ENCODE results near the gene CARD11.
"Not testable (repeated sequence)": the region's sequence is repeated elsewhere in the genome, so short reads cannot be mapped to it uniquely, and the experiment has no call there.

Gene CARD11

DNA sequence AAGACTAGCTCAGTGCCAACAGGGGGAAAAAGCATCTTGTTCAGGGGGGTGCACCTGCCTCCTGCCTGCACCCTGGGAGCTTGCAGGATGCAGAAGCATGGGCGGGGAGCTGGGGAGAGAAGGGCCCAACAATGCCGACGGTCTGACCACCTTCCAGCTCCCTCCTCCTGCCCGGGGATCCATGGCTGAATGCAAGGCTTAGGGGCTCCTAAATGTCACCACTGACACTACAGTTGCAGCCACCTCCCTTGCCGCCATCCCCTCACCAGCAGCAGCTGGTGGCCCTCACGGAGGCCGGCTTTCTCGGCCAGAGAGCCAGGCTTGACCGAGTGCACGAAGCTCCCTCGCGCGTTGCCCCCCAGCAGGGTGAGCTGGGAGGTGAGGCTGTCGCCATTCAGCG, 120.8 kb downstream of the CARD11 start:
- no peak for DNase-seq

DNA sequence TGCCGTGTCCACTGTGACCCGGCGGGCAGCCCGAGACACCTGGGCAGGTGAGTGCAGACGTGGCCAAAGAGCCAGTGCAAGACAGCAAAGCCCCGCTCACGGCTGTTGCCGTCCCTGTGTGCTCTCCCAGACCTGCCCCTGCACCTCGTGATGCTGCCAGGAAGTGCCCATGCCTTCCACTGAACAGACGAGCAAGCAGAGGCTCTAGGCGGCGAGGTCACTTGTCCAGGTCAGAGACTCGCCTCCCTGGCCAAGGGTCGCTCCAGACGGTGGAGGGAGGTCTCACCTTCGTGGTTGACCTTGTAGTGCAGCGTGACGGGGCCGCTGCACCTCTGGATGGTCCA, 121.3 kb downstream of the CARD11 start:
- DNase-seq, result no peak

DNA sequence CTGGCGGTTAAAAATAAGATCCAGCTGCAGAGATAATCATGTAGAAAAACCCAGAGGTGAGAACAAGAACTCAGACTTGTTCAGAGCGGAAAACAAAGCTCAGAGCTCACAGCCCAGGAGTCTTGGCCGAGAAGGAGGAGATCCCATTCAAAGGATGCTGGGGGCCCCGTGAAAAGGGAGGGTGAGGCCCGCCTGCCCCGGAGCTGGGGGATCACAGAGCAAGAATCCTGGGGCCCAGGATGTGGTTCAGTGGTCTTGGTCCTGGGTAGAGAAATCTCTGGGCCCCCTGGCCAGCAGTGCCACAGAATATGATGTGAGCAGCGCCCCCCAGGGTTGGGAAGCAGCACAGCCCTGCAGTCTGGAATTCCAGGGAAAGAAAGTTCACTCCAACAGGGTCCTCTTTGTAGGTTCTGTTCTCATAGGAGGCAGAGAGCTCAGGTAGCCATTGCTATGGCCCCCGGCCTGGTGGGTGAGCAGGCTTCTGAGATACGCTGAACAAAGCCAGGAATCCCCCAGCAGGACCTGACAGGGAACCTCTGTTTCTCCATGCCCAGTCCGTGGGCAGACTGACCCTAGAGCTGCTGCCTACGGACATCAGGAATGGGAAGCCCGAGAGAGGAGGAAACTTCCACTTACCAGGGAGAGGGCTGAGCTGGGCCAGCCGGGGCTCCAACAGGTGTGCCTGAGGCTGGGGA, 121.9 kb downstream of the CARD11 start:
- DNase-seq, result no peak

DNA sequence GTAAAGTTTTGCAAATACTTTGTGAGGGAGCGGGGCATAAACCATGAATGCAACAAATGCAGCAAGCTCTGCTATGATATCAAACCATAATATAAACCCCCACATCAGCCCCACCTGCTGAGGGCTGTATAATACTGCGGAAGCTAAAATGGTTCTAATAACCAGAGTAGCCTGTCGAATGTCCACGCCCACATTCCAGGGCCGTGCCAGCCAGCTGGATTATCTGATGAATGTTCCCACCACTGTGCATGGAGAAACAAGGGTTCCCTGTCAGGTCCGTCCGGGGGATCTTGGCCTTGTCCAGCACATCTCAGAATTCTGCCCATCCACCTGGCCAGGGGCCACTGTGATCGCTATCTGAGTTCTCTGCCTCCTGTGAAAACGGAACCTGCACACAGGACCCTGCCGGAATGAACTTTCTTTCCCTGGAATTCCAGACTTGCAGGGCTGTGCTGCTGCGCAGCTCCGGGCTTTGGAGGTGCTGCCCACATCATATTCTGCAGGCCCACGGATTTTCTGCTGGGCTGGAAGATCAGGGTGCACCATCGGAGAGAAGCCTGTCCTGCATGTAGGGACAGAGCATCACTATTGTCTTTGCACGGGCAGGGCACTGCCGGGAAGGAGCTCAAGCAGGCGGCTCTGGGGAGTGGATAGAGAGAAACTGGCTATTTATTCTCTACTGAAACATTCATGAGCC, 122.6 kb downstream of the CARD11 start:
- no peak for DNase-seq

DNA sequence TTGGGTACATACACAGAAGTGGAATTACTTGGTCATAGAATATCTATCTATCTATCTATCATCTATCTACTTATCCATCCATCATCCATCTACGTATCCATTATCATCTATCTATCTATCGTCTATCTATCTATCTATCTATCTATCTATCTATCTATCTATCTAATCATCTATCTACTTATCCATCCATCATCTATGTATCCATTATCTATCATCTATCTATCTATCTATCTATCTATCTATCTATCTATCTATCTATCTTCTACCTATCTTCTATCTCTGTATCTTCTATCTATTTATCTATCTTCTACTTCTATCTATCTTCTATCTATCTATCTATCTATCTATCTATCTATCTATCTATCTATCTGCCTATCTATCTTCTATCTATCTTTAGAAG, 123.2 kb downstream of the CARD11 start:
- DNase-seq, result not testable (repeated sequence)

DNA sequence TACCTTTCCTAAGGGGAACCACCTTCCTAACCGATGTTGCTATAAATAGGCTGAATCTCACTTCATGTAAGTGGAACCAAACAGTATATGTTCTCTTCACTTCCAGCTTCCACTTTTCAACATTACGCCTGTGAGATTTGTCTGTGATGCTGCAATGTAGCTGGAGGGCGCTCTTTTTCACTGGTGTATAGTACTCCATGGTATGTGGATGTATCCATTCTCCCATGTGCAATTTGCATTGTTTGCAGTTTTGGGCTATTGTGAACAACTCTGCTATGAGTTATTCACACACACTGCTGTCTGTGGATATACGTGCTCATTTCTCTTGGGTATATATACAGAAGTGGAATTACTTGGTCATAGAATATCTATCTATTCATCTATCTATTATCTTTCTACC, 123.6 kb downstream of the CARD11 start:
- DNase-seq, result no peak

DNA sequence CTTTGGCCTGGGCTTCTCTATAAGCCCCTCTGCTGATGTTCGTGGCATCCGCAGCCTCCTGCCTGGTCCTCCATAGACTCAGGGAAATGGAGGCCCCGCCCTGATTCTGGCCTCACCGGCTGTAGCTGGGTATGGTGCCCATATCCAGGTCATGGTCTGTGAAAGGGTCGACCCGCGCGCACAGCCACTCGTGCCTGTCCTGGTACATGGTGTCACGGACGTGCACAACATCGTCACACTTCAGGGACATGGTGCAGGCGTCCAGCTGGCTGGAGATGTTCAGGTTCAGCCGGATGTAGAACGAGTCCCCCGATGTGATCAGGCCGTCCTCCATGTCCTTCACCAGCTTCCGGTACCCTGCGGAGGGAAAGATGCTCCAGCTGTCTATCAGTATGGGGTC, 124.4 kb downstream of the CARD11 start:
- DNase-seq, result no peak

DNA sequence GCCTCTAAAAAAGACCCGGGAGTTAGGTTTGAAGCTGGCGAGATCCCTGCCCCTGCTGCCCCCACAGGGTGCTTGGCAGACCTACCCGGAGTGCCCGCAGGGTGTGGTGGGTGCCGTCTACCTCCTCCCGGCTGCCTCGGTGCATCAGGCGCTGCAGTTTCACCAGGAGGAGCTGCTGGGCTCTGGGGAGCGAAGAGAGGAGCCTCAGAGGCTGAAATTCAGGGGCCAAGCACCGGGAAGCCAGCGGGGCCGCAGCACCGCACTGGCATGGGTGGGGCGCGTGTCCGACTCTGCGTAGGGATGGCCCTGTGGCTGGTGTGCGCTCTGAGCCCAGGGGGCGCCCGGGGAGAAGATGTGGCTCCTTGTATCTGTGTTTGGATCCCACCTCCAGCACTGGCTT, 125.3 kb downstream of the CARD11 start:
- no peak for DNase-seq

DNA sequence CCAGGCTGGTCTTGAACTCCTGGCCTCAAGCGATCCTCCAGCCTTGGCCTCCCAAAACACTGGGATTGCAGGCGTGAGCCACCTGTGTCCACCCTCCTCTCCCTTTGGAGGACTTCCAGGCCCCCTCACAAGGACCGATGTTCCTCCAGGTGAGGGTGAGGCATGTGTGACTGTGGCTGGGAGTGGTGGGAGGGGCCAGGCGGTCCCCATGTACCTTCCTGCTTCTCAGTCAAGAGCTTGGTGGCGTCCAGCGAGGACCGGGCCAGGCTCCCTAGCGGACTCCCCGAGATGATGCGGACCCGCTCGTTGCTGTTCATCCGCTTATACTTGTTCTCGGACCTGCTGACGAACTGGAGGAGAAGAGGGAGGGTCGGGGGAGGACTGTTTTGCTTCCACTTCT, 128.6 kb downstream of the CARD11 start:
- no peak for DNase-seq

DNA sequence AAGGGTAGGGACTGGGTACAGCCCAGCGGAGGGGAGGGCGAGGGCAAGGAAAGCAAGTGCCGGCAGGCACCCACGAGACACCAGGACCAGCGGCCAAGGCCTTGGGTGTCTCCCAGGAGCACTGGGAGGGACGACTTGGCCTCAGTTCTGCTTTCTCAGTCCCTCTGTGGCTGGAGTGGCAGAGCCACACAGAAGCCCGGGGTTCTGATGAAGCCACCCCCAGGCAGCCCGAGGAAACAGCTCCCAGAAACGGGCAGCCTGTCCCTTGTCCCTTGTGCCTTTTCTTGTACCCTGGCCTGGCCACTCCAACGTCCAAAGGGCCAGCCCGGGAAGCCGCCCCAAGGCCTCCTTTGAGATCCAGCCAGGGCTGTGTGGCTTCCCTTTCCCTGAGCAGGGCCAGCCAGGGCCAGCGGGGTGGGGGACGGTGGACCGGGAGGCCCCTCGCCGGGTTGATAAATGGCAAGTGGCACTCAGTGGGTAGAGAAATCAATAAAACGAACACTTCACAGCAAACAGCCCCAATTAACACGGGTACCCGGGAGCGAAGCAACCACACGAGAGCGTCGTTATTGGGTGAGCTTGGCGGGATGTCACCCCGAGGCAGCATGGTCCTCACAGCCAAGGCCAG, 129.8 kb downstream of the CARD11 start:
- DNase-seq, result no peak

DNA sequence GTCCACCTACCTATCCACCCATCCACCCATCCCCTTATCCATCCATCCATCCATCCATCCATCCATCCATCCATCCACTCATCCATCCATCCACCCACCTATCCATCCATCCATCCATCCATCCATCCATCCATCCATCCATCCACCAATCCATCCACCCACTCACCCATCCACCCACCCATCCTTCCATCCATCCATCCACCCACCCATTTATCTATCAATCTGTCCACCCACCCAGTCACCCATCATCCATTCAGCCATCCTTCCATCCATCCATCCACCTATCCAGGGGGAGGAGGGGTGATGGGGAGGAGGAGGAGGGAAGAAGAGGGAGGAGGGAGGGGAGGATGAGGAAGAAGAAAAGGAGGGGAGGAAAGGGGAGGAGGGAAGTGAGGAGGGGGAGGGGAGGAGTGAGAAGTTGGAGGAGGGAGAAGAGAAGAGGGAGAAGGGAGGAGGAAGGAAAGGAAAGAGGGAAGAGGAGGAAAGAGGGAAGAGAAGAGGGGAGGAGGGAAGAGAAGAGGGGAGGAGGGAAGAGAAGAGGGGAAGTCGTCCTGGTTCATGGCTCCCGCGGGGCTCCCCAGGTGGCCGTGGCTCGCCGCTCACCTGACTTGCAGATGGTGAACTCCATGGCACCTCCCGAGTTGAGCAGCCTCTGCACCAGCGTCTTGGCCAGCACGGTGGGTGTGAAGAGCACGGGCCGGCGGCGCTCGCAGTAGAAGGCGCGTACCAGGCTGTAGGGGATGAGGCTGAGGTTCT, 130.8 kb downstream of the CARD11 start:
- DNase-seq, result no peak

DNA sequence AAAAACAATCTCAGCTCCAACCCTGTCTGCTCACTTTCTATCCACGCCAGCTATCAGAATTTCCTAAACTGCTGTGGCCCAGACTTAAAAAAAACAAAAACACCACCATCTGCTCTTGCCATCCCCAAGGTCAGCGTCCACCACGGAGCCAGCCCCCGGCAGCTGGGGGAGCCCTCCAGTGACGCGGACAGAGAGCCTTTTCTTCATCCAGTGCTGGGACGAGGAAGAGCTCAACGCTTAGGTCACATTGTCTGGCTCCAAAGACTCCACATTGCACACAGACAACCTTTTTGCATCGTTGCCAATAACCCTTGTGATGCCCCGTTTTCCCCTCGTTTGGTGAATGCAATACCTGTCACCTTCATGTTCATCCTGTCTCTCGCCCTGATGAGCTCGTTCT, 132.2 kb downstream of the CARD11 start:
- DNase-seq, result no peak

DNA sequence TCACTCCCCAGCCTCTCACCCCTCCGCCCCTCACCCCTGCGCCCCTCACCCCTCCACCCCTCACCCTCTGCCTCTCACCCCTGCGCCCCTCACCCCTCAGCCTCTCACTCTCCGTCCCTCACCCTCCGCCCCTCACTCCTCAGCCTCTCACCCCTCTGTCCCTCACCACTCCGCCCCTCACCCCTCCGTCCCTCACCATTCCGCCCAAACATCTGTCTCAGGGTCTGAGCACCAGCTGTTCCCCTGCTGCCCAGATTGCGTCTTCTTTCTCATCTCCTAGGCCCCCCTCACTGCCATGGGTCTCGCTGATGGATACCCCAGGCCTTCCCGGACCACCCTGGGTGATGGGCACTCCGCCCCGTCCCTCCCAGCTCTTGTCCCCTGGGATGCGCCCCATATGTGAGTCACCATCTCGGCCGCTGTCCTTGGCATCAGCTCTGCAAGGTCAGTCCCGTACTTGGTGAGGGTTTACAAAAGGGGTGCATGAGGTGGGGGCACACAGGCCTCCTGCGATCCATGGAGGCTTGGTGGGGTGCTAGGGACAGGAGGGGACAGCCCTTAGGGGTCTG, 134.1 kb downstream of the CARD11 start:
- no peak for DNase-seq

DNA sequence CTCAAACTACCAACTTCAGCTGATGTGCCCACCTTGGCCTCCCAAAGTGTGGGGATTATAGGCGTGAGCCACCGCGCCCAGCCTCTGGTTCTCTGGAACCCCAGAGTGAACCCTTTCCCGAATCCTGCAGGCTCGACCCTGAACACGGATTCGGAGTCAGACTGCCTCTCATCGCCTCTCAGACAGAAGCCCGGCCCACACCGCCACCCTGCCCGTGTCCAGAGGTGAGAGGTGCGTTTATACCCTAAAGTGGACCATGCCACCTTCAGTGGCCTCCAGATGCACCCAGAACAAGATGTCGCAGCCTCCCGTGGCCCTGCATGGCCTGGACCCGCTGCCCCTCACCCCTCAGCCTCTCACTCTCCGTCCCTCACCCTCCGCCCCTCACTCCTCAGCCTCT, 134.6 kb downstream of the CARD11 start:
- no peak for DNase-seq

DNA sequence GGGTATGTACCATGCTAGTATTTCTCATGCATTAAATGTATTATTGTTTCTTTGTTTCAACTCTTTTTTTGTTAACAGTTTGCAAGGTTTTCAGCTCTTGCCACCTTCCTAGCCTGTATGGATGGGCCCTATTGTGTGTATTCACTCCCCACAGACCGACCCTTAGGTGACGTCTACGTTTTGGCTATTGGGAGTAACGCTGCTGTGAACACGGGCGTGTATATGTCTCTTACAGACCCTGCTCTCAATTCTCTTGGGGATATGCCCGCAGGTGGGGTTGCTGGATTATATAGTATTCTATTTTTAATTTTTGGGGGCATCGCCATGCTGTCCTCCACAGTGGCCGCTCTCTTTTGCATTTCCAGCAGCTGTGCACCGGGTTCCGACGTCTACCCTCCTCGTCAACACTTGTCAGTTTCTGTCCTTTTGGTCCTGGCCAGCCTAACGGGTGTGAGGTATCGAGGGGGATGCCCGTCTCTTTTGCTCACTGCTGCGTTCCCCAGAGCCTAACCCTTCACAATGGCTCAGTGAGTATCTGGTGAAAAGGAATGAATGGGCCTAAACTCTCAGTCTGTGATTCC, 135.5 kb downstream of the CARD11 start:
- no peak for DNase-seq

DNA sequence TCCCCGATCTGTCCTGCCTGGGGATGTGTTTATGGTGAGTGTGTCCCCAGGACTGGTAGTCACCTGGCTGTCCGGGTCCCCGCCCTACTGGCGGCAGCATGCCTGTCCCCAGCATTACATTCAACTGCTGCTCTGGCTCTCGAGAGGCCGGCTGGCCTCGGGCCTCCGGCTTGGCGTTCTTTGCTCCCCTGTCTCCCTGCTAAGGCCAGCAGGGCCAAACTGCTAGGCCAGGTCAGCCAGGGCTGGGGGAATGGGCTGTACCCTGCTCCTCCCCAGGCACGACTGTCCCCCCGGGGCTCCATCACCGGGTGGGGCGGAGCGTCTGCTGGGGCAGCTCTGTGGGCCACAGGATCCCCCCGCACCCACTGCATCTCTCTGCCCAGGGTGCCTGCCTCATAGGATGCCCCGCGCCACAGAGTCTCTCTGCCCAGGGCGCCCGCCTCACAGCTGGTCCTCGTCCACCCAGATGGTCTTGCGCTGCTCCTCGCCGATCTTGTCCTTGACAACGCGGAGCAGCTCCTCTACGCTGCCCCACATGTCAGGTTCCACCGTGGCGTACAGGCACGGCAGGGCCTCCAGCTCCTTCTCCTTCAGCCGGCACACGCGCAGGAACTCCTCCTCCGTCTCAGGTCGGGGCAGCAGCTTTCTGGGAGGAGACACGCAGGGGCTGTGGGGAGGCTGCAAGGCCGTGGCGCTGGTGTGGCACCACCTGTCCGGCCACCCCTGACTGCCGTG, 137.3 kb downstream of the CARD11 start:
- no peak for DNase-seq

DNA sequence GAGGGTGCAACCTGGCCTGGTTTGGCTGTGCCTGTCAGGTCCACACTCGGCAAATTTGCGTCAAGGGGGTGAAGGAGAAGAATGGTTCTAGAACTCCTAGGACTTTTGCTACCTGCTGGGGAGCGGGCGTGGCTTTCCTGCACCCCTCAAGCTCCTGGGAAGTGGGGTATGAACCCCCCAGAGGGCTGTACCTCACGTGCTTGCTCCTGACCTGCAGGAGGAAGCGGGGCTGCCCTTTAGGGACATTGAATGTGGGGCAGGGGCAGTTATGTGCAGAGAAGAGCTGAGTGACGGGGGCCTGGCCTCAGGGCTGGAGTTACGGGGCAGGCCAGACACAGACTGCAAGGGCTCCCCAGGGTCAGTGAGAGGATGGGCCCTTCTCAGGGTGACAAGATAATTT, 138.2 kb downstream of the CARD11 start:
- DNase-seq, result no peak

DNA sequence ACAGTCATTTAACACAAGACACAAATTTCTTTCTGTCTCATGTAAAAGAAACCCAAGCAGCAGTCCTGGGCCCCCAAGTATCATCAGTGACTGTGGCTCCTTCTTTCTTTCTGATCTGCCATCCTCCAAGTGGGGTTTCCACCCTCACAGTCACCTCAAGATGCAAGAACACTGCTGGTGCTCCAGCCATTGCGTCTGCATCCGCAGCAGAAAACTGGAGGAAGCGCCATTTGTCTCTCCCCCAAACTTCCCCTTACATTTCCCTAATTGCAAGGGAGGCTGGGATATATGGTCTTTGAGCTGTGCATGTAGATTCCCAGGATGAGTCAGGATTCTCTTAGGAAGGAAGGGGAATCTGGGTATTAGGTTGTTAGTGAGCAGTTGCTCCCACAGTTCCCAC, 138.6 kb downstream of the CARD11 start:
- DNase-seq, result no peak

DNA sequence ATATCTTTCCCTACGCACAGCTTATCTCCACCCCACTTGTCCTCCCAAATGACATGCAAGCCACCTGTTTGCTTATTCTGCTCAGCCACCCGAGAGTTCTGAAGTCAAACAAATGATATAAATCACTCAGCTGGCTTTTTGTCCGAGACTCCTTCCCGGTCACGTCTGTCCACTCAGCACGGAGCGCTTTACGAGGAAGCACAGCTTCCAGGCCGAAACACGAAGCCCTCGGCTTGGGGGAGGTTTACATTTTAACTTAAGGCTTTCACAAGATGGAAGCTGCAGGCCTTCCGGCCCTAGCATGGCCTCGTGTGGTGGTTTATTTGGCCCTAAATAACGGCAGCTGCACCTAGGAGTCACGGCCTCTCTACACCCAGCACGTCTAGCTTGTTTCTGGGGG, 139.5 kb downstream of the CARD11 start:
- no peak for DNase-seq

DNA sequence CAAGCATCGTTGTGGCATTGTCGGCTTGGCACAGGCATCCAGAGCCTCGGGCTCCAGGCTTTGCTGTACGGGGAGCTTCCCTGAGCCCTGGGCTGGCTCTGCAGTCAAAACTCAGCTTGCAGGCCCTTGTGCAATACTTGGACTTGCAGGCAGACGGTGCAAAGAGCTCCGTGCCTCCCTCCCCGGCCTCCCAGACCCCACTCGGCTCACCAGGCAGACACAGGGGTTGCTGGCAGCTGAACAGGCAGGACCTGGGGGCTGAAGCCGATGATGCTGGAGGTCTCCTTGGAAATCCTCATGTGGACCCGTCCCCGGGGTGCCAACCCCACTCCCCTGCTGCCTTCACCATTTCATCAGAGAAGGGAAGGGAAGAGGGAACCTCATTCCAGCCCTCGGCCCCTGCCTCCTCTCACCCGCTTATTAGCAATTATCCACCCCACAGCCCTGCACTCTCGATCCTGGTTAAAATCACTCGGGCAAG, 139.9 kb downstream of the CARD11 start:
- DNase-seq, result no peak

DNA sequence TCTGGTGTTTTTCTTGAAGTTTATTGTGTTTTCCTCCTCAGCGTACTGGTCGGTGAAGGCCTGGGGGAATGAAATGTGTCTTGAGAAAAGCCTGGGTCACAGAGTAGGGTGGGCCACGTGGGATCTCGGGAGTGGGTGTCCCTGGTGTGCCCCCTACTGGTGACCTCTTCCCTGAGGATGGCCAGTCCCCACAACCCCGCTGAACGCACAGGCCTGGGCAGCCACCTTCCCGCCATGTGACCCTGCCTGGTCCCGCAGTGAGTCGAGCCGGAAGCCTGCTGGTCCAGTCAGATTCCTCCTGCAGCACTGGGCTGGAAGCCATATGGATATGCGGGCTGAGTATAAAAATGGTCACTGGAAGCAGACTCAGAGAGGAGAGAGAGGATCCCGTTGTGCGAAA, 146.6 kb downstream of the CARD11 start:
- no peak for DNase-seq

DNA sequence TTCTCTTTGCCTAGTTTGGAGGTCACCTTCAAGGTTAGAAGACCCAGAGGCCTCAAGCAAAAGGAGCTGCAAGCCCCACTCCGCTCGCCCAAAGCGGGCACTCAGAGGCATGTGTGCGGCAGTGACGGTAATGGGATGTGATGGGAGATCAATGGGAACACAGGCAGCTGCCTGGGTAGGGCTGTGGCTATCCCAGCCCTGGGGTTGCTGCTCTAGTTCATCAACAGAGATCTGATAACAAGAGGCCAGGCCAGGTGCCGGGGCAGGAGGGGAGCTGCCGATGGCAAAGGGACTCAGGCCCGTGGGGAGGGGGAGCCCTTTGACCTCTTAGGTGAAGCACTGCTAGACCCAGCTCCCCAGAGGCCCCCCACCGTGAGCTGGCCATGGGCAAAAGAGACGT, 147.5 kb downstream of the CARD11 start:
- DNase-seq, result no peak
